Measurements from ENCODE around the gene THG1L.
A peak's percentile ranks its signal among the peaks of the same experiment; 100 is the strongest.
"Not testable (repeated sequence)": the region's sequence is repeated elsewhere in the genome, so short reads cannot be mapped to it uniquely, and the experiment has no call there.

Gene THG1L

DNA sequence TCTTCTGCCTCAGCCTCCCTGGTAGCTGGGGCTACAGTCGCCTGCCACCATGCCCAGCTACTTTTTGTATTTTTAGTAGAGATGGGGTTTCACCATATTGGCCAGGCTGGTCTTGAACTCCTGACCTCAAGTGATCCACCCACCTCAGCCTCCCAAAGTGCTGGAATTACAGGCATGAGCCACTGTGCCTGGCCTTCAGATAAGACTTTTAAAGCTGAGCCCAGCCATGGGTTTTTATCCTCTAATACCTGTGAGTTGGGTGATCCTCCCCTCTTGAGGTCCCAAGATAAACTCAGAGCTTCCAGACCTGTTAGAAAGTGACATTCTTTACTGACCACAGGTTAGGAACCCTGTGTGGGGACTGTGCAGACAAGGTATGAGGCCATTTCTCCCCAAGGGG is 3.4 kb upstream of the THG1L start:
- DNase-seq = not testable (repeated sequence)

DNA sequence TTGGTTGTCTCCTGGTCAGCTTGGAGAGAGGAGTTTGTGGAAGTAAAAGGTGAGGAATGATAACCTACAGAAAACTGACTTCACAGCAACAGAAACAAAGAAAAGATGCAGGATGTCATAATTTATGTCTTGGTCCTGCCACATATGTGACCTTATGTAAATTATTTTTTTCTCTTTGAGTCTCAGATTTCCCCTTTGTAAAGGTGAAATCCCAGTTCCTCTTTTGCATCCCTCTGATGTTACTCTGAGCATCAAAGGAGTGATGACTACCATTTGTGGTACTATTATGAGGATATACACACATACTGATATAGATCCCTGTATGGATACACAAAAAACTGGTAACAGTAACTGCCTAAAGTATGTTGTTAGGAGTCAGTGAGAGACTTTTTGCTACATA is 1.4 kb upstream of the THG1L start:
- DNase-seq = no peak

DNA sequence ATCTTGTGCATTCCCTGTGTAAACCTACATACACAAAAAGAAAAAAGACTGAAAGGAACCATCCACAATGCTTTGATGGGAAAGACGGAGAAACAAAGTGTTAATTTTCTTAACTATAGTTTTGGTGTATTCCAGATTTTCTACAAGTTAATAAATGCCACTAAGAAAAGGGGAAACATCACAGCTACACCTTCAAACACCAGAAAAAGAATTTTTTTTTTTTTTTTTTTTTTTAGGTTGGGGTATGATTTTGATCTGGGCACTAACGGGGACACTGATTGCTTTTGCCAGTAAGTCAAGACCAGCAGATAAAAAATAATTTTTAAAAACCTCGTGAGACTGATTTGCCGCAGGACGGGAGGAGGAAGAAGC is 334 bp upstream of the THG1L start:
- no peak for DNase-seq

DNA sequence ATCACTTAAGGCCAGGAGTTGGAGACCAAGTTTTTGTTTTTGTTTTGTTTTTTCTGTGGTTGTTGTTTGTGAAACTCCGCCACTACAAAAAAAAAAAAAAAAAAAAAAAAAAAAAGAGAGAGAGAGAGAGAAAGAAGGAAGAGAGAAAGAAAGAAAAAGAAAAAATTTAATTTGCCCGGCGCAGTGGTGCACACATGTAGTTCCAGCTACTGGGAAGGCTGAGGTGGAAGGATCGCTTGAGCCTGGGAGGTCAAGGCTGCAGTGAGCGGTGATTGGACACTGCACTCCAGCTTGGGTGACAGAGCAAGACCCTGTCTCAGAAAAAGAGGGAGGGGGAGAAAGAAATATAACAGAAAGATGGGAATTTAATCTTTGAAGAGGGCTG is 902 bp downstream of the THG1L start:
- DNase-seq = no peak

DNA sequence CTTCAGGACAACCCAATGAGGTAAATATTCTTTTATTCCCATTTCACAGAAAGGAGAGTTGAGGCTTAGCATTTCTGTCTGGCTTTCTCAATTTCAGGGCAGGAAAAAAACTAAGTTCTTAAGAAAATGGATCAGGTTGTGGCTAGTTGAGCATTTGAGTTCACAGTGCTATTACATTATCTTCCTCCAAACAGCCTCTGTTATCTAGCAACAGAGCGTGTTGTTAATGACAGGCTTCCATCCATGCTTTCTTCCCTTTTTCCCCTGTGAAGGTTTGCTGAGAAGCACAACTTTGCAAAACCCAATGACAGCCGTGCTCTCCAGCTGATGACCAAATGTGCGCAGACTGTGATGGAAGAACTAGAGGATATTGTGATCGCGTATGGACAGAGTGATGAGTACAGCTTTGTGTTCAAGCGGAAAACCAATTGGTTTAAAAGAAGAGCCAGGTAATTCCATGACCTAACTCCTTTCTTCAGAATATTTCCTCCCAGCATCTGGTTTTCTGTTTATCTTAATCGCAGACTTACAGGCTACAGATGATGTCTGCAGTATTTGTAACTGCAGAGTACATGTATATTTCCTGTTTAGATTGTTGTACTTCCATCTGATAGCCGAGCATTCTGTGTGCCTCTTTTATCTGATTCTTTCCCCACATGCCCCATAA is 1.5 kb downstream of the THG1L start:
- DNase-seq = no peak

DNA sequence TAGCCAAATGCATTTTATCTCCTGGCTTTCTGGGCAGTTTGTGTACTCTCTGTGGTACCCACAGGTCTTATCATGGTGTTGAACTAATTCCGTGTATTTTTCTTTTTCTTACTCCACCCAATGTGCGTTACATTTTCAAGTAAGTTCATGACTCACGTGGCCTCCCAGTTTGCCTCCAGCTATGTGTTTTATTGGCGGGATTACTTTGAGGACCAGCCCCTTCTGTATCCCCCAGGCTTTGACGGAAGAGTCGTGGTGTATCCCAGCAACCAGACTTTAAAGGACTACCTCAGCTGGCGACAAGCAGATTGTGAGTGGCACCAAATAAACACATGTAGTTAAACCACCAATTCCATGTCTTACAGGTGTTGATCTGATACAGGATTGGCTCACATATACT is 3.2 kb downstream of the THG1L start:
- DNase-seq = no peak

DNA sequence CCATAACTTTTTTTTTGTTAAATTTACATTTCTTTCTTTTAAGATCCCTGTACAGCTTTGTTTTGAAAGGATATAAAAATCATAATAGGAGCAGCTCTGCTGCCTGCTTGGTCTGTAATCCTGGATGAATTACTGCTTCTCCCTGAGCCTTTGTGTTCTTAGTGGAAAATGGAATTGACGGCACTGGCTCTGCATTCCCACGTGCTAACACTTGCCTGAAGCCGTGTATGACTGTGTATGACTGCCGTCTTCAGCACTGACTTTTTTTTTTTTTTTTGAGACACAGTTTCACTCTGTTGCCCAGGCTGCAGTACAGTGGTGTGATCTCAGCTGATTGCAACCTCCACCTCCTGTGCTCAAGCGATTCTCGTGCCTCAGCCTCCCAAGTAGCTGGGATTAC is 4.8 kb downstream of the THG1L start:
- DNase-seq = no peak

DNA sequence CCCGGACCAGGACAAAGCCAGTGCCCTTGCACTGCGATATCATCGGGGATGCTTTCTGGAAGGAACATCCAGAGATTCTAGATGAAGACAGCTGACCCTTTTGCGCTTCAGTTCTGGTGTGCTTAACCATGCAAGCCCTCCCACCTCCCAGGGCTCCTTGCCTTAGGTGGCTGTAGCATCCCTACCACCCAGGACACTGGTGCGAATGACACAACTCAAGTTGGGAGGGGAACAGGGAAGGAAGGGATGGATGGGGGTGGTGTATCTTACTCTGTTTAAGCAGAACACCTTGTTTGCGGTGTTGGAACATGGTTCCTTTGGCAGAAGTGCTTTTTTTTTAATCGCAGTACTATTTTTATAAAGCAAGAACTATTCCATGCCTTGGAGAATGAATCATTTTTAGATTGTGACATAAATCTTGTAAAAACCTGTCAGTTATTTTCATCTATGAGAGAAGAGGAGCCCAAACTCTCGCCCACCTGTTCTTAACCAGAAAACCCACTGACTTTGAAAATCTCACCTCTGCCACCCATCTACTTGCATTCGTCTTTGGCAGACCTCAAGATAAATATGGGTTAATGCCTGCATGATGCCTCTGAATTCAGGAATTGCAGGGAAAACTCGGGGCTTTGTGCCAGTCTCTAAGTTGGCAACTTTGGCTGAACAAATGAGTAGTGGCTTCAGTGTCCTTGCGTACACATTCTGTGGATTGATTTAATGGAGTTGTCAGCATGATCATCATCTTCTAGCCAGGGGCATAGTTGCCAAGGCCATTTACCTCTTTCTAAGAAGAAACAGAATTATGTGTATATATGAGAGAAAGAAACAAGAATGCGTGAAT is 8.4 kb downstream of the THG1L start:
- no peak for DNase-seq

DNA sequence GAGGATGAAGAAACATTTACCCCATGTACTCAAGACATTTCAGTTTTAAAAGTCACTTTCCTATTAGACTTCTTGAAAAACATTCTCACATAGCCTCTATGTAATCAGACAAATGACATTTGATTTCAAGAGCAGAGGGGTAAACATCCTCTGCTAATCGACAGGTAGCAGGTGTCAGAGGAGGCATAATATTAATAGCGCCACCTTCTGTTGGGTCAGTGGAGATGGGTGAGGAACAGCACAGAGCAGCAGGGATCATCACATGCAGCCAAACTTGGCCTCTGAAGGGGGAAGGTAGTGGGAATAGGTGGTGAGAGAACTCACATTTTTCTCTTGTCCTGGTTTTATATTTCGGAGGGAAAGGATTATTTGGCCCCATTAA is 9.0 kb downstream of the THG1L start:
- peak in 3 of 4 experiments; percentile 5 to 22 (median 12) for DNase-seq

DNA sequence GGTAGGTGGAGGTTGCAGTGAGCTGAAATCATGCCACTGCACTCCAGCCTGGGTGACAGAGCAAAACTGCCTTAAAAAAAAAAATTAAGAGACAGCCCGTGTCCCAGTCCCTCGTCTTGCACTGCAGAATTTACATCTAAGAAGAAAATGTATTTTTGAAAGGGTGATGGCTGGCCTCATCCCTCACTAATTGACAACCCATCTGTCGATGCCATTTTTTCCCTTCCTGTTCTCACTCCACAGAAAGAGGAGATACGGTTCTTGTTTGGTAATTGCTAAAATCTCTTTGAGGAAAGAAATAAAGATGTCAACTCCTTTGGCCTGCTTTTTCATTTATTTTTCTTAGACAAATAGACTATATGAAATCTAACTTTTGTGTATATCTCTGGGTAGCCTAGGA is 9.9 kb downstream of the THG1L start:
- no peak for DNase-seq

DNA sequence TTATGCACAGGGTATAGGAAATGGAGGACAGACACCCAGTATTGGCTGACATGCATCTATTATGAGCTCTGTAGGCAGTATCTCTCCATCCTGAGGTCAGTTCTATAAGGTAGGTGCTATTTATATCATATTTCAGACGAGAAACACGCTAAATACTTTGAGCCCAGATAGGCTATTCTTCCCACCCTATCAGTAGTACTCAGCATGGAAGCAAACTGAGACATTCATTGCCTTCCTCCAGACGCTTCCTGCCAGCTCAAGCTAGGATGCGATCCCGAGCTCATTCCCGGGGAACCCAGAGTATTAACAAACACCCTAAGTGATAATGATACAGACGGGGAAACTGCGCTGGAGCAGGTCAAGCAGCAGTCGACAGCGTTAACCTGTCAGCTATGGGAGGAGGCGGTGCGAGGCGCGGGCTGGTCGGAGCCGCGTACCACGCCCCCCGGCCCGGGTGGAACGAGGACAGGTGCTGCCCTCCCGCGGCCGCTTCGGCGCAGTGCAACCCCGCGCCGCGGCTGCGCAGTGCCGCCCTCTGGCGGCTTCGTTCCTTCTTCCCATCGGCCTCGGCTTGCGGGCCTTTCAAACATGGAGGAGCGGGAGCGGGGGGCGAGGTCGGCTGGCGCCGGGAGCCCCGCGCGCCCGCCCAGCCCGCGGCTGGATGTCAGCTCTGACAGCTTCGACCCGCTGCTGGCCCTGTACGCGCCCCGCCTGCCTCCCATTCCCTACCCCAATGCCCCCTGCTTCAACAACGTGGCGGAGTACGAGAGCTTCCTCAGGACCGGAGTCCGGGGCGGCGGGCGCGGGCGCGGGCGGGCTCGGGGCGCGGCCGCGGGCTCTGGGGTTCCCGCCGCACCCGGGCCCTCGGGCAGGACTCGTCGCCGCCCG is 12.2 kb downstream of the THG1L start, which contains the start of gene LSM11:
LSM11 (plus strand) TSS at position 550 of the 888 bp plus-strand sequence; CDS start at position 589, 39 bp downstream.
- DNase-seq = peak; percentile 88 to 94 (median 94)

DNA sequence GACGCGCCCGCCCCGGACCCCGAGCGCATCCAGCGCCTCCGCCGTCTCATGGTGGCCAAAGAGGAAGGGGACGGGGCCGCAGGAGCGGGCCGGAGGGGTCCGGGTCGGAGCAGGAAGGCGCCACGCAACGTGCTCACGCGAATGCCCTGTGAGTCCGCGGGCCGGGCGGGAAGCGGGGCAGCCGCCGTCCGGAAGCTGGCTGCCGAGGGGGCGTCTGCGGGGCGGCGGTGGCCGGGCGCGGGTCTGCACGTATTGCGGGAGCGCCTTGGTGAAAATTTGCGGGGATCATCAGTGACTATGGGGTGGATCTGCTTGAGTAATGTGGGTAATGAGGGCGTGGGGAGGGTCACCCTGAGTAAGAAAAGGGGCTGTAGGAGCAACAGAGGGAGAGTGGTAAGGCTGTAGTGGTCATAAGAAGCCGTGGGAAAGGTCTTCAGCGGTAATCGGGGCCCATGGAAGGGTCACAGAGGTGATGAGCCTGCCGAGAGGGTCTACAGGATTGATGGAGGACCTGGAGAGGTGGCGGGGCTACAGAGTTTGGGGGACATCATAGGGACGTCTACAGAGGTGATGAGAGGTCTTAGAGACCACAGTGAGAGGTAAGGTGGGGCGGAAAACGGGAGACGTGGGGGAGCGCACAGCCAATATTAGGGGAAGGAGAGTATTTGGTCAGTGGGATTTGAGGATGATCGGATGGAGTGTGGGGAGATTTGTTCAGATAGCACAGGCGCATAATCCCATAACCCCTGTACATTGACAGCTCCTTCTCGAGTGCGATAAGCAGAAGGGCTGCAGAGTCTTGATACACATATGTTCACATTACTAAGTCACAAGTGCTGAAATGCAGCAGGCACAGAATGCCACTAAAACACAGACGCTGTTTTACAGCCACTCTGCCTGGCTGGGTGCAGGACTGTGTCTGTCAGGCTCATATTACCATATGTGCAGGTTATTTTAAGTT is 13.1 kb downstream of the THG1L start:
- peak; percentile 23 to 67 (median 50) for DNase-seq

DNA sequence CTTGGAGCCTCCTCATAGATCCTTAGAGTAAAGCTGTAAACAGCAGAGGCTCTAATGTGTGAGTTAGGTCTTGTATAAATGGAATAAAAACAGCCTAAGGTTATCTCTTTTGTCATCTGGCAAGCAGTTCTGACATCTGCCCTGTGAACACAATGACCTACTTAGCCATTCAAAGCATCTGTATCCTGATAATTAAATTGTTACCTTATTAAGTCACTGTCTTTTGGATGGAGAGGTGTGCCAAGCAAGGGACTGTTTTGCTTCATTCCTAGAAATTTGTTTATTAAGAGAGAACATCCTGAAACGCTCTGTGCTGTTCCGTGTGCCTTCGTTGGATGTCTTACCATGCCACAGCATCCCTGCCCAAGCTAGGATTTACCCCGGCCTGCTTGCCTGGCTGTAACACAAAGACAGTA is 13.8 kb downstream of the THG1L start:
- DNase-seq = no peak

DNA sequence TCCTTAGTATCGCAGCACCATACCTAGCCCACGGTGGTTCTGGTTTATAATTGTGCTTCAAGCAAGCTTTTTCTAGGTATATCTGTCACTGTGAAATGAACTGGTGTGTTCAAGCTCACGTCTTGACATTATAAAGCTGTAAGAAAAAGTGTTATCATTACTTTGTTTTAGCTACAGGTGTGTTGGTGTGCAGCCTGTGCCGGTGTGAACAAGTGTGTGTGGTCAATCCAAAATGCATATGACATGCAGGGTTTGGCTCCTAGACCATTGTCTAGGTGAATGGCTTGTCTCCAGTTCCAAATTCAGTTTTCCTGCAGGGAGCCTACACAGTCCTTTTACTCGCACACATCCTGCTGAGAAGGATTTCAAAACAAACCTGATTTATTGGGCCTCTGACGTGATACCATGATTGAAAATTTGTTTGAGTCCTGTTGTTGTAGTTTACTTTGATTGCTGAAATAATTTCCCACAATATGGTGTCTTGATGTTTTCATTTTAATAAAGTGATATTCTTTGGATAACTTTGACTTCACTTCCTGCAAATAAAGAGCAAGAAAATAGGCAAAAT is 16.0 kb downstream of the THG1L start:
- DNase-seq = no peak

DNA sequence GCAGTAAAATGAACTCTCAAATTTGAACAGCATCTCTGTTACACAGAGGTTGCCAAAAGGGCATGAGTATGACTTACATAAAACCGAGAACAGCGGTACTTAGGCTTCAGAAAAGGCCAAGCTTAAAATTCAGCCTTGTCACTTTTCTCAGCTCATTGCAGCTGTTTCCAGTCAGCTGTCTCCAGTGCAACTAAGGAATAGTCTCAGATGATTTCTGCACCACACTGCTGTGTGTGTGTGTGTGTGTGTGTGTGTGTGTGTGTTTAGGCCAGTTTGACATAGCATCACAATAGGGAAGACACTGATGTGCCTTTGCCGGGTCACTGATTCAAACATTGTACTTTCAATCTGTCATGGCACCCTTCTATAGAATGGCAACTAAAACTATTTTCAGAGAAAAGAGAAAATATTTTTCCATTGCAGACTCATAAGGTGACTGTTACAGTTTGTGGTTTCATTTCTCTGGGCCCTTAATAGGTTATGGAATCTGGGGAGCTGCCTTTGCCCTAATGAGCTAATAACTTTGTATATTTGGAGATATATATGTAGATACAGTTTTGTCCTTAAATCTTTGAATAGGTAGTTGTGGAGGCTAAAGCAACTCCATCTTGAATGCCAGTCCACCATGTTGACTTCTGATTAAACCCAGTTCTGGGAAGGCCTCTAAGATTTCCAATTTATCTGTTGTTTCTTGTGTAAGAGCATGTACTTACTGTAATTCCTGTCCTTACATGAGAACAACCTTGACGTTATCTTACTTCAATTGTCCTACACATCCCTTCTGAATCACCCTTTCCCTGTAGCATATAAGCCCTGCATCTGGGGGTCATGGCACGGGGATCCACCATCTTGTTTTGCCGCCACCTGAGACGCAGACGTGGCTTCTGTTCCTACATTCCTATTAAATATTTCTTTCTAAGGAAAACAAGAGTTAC is 16.8 kb downstream of the THG1L start:
- DNase-seq = no peak

DNA sequence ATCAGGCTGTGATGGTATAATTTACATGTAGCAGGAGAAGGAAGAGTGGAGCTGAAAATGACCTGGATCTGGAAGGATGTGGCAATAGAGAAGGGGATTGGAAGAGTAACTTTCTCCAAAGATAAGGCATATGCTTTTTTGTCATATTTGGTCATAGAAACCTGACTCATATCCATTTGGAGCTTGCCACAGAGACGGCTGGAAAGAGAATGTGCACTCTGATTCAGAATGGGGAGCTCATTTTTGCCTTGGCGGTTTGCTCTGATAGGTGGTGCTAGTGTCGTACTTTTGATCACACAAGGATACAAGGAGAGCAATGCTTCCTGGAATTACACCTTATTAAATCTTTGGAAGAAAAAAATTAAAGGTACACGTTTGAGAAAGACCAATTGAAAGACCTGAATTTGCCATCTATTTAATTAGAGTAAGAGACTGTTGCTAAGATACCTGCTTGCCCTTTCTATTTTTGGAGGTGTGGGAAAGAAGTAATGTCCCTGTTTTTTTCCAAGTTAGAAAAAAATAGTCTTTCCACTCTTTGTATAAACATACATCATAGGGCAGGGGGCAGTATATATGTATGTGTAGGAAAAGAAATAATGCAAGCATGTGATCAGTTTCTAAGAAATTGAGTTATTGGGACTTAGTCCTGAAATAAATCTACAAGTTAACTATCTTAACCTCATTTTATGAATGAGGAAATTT is 17.7 kb downstream of the THG1L start:
- no peak for DNase-seq

DNA sequence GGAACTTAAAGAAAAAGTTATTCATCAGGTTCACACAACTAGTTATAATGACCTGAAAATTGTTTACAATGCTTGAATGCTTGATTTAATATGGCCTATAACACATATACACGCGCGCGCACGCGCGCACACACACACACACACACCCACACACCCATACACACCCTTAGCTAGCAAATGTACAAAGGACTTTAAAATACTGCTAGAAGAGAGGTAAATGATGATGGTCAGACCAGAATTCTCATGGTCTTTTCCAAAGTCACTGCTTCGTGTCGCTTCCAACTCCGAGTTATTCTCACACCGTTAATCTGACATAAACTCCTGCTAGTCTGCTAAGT is 18.2 kb downstream of the THG1L start:
- DNase-seq = no peak

DNA sequence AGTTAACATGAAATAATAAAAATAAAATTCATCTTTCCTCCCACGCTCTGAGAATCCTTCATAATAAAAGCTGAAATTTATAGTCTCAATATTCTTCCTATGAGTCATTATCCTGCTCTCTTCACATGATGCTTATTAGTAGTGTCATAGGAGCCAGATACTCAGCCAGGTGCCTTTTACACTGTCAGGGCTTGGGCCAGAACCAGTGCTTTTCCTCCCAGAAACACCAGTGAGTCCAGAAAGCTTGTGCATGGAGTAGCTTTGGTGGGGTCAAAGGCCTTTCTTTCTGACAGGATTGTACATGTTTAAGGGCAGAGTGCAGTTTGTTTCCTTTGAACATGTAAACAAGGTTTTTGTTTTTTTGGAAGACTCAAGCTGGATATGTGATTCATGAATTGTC is 19.1 kb downstream of the THG1L start:
- no peak for DNase-seq

DNA sequence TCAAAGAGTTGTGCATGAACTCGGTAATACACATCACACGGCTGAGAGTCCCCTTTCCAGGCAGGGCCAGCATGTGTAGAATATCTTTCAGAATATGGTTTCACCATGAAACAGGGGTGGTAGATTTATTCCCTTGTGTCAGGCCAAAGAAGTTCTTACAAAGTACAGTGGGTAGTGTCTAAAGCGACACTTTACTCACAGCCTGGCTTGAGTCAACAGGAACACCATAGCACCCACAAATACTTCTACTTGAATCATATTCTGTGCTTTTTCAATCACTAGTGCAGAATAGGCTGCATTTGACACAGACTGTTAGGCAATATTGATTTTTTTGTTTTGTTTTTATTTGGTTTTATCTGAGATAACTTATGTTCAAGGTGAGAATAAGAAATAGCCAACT is 24.9 kb downstream of the THG1L start:
- no peak for DNase-seq

DNA sequence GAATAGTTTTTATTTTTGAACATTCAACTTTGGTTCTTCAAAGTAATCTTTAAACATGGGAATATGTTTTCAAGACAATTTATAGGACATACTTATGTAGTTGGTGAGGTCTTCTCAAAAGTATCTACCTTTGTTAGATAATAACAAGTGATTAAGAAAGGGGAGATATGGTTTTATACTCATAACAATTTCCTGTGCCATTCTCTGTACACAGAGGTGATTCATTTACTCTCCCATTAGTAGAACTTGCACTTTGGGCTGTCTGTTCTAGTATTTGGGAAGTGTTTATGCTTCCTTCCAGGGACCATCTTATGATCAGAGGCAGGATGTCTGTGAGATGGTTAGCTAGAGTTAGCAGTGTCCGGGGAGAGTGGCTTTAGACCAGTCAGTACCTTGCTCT is 27.5 kb downstream of the THG1L start:
- no peak for DNase-seq

Measured in suppressor macrophage (primary cell).